HG02970 (cell line): ENCODE data around the gene NMNAT2.
"Not testable (repeated sequence)": the region's sequence is repeated elsewhere in the genome, so short reads cannot be mapped to it uniquely, and the experiment has no call there.

Source experiments
- ATAC-seq: cut with Tn5 transposase; IDR thresholded peaks from one replicate; pipeline ENCODE4 v1.9.1; 2021; ENCODE audit warnings: mild to moderate bottlenecking, moderate library complexity, moderate number of reproducible peaks; ENCODE audit not compliant: unreplicated experiment, low FRiP score

NMNAT2 gene

GRCh38 chr1:183243161-183244050 lies 174.8 kb downstream of the NMNAT2 start:
- no peak for ATAC-seq

- ATAC-seq, result no peak
These were observed 175.6 kb downstream of the NMNAT2 start for GRCh38 chr1:183242556-183242955.

GRCh38 chr1:183241471-183241870 lies 176.7 kb downstream of the NMNAT2 start:
- no peak for ATAC-seq

- ATAC-seq, result not testable (repeated sequence)
These were observed 177.3 kb downstream of the NMNAT2 start for GRCh38 chr1:183240853-183241252.

- ATAC-seq, result no peak
These were observed 177.7 kb downstream of the NMNAT2 start for GRCh38 chr1:183240526-183240825.

- no peak for ATAC-seq
These were observed 178.2 kb downstream of the NMNAT2 start for GRCh38 chr1:183239793-183240525.

- no peak for ATAC-seq
These were observed 178.9 kb downstream of the NMNAT2 start for GRCh38 chr1:183239220-183239742.

GRCh38 chr1:183238071-183238470 lies 180.1 kb downstream of the NMNAT2 start:
- ATAC-seq, result no peak

- no peak for ATAC-seq
These were observed 181.1 kb downstream of the NMNAT2 start for GRCh38 chr1:183237046-183237445.

GRCh38 chr1:183236158-183236725 lies 181.9 kb downstream of the NMNAT2 start:
- no peak for ATAC-seq

GRCh38 chr1:183235503-183235902 lies 182.7 kb downstream of the NMNAT2 start:
- no peak for ATAC-seq

- no peak for ATAC-seq
These were observed 183.3 kb downstream of the NMNAT2 start for GRCh38 chr1:183234660-183235476.

GRCh38 chr1:183233113-183233512 lies 185.1 kb downstream of the NMNAT2 start:
- ATAC-seq, result no peak

- no peak for ATAC-seq
These were observed 186.6 kb downstream of the NMNAT2 start for GRCh38 chr1:183231545-183231944.

GRCh38 chr1:183230413-183230812 lies 187.8 kb downstream of the NMNAT2 start:
- no peak for ATAC-seq

- no peak for ATAC-seq
These were observed 189.6 kb downstream of the NMNAT2 start for GRCh38 chr1:183228347-183229220.

GRCh38 chr1:183227422-183228346 lies 190.5 kb downstream of the NMNAT2 start:
- ATAC-seq, result no peak

- no peak for ATAC-seq
These were observed 191.2 kb downstream of the NMNAT2 start for GRCh38 chr1:183226963-183227362.
